ENCODE data around the gene ARHGEF28. TPM values are rescaled to one million over a fixed set of nuclear protein-coding genes. Genes with fewer than 3 reads are reported as not detected.

The ARHGEF28 gene
- total RNA-seq, 1 experiment from 2014 or later: 0.57 TPM

DNA sequence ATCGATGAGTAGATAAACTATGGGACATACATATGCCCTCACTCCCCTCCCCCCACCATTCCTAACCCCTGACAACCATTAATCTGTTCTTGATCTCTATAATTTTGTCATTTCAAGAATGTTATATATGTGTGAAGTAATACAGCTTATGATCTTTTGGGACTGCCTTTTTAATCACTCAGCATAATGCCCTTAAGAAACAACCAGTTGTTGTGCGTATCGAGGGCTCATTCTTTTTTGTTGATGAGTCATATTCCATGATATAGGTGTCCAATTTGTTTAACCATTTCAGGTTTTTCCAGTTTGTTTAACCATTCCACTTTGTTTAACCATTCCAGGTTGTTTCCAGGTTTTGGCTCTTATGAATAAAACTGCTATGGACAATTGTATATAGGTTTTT, 75.6 kb downstream of the ARHGEF28 start:
- H3K56ac ChIP-seq (ENCODE audit: insufficient read length, low read depth, low read length): no peak overlapping the region
- no peak overlapping the region for H2AFZ ChIP-seq (ENCODE audit: low read length)
- H3K4me3 Mint-ChIP-seq: no peak overlapping the region
- H3K4me2 ChIP-seq (ENCODE audit: insufficient read depth, insufficient read length, low read length): no peak overlapping the region
- no peak overlapping the region for H3T11ph ChIP-seq (ENCODE audit: low read length)
- H4K8ac ChIP-seq (replicated peaks; ENCODE audit: insufficient read length, low read depth, low read length): no peak overlapping the region
- H3K23ac ChIP-seq (ENCODE audit: insufficient read length, low read depth, low read length): no peak overlapping the region
- H3K27me3 Mint-ChIP-seq (ENCODE audit: low read depth): peaks cover 7% of the 10 kb centered on the region
- no peaks in the 10 kb centered on the region for H3K9me3 ChIP-seq (ENCODE audit: control insufficient read depth, low read depth, low read length)
- no peaks in the 10 kb centered on the region for H3K79me1 ChIP-seq (ENCODE audit: insufficient read depth, low read depth, low read length, poor library complexity, severe bottlenecking)
- H4K91ac ChIP-seq (ENCODE audit: insufficient read length, low read depth, low read length): no peak overlapping the region
- H3K14ac ChIP-seq (ENCODE audit: insufficient read depth, low read length): no peak overlapping the region
- no peaks in the 10 kb centered on the region for H4K20me1 ChIP-seq (ENCODE audit: control insufficient read depth, insufficient read depth, insufficient read length)
- no peaks in the 10 kb centered on the region for H3K36me3 Mint-ChIP-seq (ENCODE audit: insufficient read depth in 1 of 3, low read depth in 3 of 3)
- H3K4ac ChIP-seq (ENCODE audit: low read depth, low read length): no peak overlapping the region
- no peak for TF ChIP-seq CTCF (conservative IDR thresholded peaks at IDR 0.05)
- no peak overlapping the region for H3K18ac ChIP-seq (ENCODE audit: insufficient read length, low read depth, low read length)
- no peak overlapping the region for H2BK20ac ChIP-seq (ENCODE audit: low read depth, low read length, poor library complexity, severe bottlenecking)
- H2BK5ac ChIP-seq (ENCODE audit: insufficient read length, low read length): no peak overlapping the region
- H3K27ac Mint-ChIP-seq: no peak overlapping the region
- no peak overlapping the region for H2BK120ac ChIP-seq (ENCODE audit: low read depth, low read length, poor library complexity, severe bottlenecking)
- H3K9me3 Mint-ChIP-seq: no peaks in the 10 kb centered on the region
- H3K27me3 ChIP-seq (ENCODE audit: insufficient read depth, low read length): no peaks in the 10 kb centered on the region
- H2BK12ac ChIP-seq (ENCODE audit: insufficient read length, low read depth, low read length): no peak overlapping the region
- no CpG with 5 or more reads among the region's 3 CpGs for WGBS (ENCODE audit: extremely low coverage, insufficient read length, low lambda C conversion rate)
- no peak overlapping the region for H4K5ac ChIP-seq (ENCODE audit: insufficient read length, low read depth, low read length)
- H3K4me1 Mint-ChIP-seq: no peaks in the 10 kb centered on the region
- no peaks in the 10 kb centered on the region for H3K79me2 ChIP-seq (ENCODE audit: insufficient read depth, low read length)
- no peak overlapping the region for H3K9ac ChIP-seq (ENCODE audit: extremely low read depth, insufficient read length, low read length)
- H2BK15ac ChIP-seq (ENCODE audit: low read depth, low read length): no peak overlapping the region
- no peak for DNase-seq
- no peaks in the 10 kb centered on the region for H3K23me2 ChIP-seq (ENCODE audit: insufficient read length, low read depth, low read length, poor library complexity, severe bottlenecking)
- H3K27ac ChIP-seq (ENCODE audit: insufficient read length, low read depth, low read length): no peak overlapping the region
- H3K4me1 ChIP-seq (ENCODE audit: insufficient read depth, low read length): no peaks in the 10 kb centered on the region
- no peak overlapping the region for H2AK5ac ChIP-seq (ENCODE audit: insufficient read length, low read length)
